HCT116 (cell line): ENCODE results near the gene ADAM19.

Experiments used
- RAD21 ChIP-seq: IDR thresholded peaks from 2 replicates; pipeline ENCODE4 v1.6.1; 2012; ENCODE audit warnings: low read depth, mild to moderate bottlenecking
- TF ChIP-seq, protein P1 (sequence below), 3 experiments: fragments of 200-600 bp in 1 of 3; sonication (generic) in 1 of 3; IDR thresholded peaks in 2 of 3; conservative IDR thresholded peaks in 1 of 3; 2 replicates each; pipeline ENCODE4 v1.5.1; 2012 to 2017; ENCODE audit warnings: low read depth in 2 of 3, low read length in 2 of 3, antibody characterized with exemption in 1 of 3, borderline replicate concordance in 1 of 3, control low read depth in 1 of 3, mild to moderate bottlenecking in 1 of 3, mixed read lengths in 1 of 3, mixed run types in 1 of 3, moderate library complexity in 1 of 3; ENCODE audit not compliant: insufficient read depth in 1 of 3

DNA sequence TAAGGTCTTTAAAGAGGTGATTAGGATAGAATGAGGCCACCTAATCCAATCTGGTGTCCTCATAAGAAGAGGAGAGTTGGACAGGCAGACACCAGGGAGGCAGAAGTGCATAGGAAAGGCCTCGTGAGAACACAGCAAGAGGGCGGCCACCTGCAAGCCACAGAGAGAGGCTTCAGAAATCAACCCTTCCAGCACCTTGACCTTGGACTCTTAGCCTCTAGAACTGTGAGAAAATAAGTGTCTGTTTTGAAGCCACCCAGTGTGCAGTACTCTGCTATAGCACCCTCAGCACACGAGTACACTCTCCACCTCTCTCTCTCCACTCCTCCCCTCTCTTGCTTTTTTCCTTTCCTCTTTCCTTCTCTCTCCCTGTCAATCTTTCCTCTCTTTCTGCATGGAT, 88.7 kb downstream of the ADAM19 start:
- TF ChIP-seq RAD21, result no peak
- TF ChIP-seq, protein P1, sequence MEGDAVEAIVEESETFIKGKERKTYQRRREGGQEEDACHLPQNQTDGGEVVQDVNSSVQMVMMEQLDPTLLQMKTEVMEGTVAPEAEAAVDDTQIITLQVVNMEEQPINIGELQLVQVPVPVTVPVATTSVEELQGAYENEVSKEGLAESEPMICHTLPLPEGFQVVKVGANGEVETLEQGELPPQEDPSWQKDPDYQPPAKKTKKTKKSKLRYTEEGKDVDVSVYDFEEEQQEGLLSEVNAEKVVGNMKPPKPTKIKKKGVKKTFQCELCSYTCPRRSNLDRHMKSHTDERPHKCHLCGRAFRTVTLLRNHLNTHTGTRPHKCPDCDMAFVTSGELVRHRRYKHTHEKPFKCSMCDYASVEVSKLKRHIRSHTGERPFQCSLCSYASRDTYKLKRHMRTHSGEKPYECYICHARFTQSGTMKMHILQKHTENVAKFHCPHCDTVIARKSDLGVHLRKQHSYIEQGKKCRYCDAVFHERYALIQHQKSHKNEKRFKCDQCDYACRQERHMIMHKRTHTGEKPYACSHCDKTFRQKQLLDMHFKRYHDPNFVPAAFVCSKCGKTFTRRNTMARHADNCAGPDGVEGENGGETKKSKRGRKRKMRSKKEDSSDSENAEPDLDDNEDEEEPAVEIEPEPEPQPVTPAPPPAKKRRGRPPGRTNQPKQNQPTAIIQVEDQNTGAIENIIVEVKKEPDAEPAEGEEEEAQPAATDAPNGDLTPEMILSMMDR (IDR thresholded peaks at IDR 0.05 in 2 of 3, conservative IDR thresholded peaks at IDR 0.05 in 1 of 3; ENCODE audit: borderline replicate concordance in 1 of 3, insufficient read depth in 1 of 3, low read depth in 2 of 3, low read length in 2 of 3), result no peak
